ENCODE results near the gene STAM2.
"Not testable (repeated sequence)": the region's sequence is repeated elsewhere in the genome, so short reads cannot be mapped to it uniquely, and the experiment has no call there.

Gene STAM2

DNA sequence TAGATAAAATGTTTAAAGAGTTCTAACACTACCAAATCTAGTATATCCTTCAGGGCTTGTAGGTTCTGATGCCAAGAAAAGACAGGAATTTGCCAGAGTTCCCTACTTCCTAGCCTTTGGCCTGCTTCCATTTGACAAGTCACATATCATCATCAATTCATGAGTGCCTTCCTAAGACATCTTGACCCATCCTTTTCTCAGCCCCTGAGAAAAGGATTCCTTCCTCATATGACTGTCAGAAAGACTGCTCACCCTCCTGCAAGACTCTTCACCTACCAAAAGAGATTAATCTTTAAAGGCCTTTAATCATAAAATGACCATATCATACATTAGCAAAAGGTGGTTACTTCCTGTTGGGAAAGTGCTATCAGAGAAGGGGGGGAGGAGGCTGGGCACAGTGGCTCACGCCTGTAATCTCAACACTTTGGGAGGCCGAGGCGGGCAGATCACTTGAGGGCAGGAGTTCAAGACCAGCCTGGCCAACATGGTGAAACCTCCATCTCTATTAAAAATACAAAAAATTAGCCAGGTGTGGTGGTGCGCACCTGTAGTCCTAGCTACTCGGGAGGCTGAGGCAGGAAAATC lies 3.3 kb downstream of the STAM2 start:
- DNase-seq (ENCODE audit: low read depth), result not testable (repeated sequence)

DNA sequence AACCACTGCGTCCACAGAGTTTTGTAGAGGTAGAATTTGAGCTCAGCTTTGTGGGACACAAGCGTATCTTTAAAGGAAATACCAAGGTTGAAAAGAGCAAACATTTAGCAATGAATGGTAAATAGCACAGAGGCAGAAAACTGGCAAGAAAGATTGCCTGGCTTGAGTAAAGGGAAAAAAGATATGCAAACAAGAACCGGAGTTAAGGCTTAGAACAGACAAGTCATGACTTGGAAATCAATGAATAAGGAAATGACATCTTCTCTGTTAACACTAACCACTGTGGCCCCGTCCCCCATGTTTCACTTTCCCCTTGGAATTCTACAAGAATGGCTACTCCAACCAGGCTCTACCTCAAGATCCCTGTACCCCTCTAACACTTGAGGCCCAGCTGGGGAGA lies 3.8 kb downstream of the STAM2 start:
- no peak for DNase-seq (ENCODE audit: low read depth)

DNA sequence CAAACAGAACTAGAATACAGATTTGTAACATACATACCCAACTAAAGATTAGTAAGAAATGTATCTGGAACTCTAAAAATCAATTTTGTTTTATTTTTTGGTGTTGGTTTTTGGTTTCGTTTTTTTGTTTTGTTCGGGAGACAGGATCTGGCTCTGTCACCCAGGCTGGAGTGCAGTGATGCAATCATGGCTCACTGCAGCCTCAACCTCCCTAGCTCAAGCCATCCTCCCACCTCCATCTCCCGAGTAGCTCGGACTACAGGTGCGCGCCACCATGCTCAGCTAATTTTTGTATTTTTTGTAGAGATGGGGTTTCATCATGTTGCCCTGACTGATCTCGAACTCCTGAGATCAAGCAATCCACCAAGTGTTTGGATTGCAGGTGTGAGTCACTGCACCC lies 6.4 kb downstream of the STAM2 start:
- DNase-seq (ENCODE audit: low read depth), result not testable (repeated sequence)

DNA sequence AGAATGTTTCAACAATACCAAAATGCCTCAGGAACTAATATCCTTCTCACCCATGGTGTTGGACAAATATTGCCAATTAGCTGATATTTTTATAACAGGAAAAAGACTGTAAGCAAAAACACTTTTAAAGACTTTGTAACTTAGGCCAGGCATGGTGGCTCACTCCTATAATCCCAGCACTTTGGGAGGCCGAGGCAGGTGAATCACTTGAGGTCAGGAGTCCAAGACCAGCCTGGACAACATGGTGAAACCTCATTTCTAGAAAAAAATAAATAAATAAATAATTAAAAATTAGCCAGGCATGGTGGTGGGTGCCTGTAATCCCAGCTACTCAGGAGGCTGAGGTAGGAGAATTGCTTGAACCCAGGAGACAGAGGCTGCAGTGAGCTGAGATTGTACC lies 8.1 kb downstream of the STAM2 start:
- not testable (repeated sequence) for DNase-seq (ENCODE audit: low read depth)

DNA sequence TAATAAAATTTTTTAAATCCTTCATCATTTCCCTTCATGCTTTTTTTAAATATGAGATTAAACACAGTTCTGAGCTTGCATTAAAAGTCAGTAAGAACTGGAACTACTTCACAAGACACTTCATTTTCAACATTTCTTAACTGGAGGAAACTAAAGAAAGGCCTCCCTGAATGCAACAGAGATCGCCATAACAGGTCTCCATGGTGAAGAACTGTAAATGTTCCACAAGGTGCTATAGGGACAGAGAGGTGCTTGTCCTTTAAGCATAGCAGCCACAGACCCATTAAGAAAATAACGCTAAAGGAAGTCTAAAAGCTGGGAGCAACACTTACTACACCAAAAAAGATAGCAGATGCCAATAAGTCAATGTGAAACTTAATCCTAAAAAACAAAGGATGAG lies 8.5 kb downstream of the STAM2 start:
- no peak for DNase-seq (ENCODE audit: low read depth)

DNA sequence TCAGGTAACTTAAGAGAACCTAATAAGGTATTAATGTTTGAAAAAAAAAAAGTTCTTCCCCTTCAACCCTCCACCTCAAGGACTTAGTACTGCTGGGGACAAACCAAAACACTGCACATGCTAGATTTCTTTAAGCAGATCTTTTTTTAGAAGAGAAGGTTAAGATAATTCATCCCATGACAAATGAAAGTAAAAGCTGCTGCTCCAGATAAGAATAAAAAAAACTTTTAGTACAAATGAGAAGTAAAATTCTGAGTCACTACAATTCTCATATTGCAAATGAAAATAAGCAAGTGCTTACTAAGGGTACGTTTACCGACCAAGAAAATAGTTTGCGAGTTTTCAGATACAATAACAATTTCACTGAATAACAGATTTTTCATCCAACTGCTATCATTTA lies 8.9 kb downstream of the STAM2 start:
- no peak for DNase-seq (ENCODE audit: low read depth)

DNA sequence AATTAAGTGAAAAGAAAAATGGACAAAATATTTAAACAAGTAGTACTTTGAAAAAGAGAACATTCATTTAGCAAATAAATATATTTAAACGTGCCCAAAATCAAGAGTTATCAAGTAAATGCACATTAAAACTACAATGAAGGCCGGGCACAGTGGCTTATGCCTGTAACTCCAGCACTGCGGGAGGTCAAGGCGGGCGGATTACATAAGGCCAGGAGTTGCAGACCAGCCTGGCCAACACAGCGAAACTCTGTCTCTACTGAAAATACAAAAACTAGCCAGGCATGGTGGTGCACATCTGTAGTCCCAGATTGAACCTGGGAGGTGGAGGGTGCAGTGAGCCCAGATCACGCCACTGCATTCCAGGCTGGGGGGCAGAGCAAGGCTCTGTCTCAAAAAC lies 9.8 kb downstream of the STAM2 start:
- no peak for DNase-seq (ENCODE audit: low read depth)

DNA sequence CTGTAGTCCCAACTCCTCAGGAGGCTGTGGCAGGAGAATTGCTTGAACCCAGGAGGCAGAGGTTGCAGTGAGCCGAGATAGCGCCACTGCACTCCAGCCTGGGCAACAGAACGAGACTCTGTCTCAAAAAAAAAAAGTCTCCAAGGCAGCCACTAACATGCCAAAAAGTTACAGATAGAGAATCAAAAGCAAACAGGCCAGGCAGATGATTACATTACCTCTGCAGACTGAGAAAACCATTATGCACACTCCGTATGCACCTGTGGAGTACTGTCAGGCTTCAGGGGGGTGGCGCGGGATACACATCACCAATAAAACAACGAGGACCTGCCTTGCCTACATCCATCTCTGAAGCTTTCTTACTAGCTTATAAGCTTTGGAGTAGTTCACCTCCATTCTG lies 10.3 kb downstream of the STAM2 start:
- no peak for DNase-seq (ENCODE audit: low read depth)

DNA sequence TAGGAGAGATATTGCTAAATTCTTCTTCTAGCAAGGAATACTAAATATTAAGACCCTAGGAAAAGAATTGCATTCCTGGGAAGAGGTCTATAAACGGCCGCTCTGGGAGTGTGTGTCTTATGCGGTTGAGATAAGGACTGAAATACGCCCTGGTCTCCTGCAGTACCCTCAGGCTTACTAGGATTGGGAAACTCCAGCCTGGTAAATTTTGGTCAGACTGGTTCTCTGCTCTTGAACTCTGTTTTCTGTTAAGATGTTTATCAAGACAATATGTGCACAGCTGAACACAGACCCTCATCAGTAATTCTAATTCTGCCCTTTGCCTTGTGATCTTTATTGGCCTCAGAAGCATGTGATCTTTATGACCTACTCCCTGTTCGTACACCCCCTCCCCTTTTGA lies 11.9 kb downstream of the STAM2 start:
- DNase-seq (ENCODE audit: low read depth), result not testable (repeated sequence)

DNA sequence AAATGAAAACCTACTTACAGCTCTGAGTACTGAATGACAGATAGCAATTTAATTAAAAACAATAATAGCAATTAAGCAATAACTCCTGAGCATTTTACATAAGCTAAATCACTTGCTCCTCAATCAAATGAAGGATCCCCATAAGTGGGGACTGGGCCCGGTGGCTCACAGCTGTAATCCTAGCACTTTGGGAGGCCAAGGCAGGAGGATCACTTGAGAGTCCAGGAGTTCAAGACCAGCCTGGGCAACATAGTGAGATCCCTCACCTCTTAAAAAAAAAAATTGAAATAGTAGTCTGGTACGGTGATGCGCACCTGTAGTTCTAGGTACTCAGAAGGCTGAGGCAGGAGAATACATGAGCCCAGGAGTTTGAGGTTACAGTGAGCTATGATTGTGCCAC lies 13.4 kb downstream of the STAM2 start:
- no peak for DNase-seq (ENCODE audit: low read depth)

DNA sequence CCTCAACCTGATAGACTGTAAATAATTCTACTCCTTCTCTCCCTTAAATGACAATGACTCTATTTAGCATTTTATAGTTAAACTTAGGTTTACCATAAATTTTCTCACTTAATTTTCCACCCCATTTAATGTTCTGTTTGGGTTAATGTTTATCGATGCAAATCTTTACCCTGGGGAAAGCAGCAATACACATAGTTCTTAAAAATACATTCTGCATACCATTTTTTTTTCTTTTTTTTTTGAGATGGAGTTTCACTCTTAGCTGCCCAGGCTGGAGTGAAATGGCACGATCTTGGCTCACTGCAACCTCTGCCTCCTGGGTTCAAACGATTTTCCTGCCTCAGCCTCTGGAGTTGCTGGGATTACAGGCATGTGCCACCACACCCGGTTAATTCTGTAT lies 14.0 kb downstream of the STAM2 start:
- DNase-seq (ENCODE audit: low read depth), result no peak

DNA sequence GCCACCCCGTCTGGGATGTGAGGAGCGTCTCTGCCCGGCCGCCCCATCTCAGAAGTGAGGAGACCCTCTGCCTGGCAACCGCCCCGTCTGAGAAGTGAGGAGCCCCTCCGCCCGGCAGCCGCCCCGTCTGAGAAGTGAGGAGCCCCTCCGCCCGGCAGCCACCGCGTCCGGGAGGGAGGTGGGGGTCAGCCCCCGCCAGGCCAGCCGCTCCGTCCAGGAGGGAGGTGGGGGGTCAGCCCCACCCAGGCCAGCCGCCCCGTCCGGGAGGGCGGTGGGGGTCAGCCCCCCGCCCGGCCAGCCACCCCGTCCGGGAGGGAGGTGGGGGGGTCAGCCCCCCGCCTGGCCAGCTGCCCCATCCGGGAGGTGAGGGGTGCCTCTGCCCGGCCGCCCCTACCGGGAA lies 15.2 kb downstream of the STAM2 start:
- DNase-seq (ENCODE audit: low read depth), result not testable (repeated sequence)

DNA sequence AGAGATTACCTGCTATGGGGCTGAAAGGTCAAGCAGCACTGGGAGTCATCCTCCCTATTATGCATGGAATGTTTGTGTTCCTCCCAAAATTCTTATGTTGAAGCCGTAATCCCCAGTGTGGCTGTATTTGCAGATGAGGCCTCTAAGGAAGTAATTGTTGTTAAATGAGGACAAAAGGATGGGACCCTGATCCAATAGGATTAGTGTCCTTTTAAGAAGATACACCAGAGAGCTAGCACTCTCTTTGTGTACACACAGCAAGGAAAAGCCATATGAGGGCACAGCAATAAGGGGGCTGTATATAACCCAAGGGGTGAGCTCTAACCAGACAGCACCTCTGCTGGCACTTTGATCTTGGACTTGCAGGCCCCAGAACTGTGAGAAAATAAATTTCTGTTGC lies 18.3 kb downstream of the STAM2 start:
- no peak for DNase-seq (ENCODE audit: low read depth)

DNA sequence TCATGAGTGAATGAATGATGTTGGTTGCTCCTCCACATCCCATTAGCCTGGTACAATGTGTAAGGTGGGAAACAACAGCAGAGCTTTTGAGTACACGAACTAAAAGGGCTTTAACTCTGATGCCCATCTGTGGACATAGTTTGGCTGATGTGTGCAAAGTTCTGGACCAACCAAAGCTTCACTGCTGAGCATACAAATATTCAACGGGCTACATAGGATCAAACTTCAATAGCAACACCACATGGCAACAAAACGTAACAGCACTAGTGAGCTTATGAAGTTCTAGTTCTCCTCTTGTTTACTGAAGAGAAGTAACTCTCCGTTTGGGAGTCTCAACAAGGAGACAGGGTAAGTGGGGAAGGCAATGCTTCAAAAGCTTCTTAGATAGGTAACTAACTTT lies 20.4 kb downstream of the STAM2 start:
- DNase-seq (ENCODE audit: low read depth), result no peak

DNA sequence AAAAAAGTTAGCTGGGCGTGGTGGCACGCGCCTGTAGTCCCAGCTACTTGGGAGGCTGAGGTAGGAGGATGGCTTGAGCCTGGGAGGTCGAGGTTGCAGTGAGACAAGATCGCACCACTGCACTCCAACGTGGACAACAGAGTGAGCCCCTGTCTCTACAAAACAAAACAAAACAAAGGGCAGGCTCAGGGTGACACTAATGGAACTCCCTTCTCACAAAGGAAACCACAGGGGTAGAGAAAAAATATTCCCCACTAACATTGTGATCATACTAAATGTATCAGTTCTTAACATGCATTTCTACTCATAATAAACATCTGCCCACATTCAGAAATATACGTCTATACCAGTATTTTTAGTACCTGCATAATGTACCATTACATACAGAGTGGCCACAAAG lies 21.1 kb downstream of the STAM2 start:
- DNase-seq (ENCODE audit: low read depth), result no peak

DNA sequence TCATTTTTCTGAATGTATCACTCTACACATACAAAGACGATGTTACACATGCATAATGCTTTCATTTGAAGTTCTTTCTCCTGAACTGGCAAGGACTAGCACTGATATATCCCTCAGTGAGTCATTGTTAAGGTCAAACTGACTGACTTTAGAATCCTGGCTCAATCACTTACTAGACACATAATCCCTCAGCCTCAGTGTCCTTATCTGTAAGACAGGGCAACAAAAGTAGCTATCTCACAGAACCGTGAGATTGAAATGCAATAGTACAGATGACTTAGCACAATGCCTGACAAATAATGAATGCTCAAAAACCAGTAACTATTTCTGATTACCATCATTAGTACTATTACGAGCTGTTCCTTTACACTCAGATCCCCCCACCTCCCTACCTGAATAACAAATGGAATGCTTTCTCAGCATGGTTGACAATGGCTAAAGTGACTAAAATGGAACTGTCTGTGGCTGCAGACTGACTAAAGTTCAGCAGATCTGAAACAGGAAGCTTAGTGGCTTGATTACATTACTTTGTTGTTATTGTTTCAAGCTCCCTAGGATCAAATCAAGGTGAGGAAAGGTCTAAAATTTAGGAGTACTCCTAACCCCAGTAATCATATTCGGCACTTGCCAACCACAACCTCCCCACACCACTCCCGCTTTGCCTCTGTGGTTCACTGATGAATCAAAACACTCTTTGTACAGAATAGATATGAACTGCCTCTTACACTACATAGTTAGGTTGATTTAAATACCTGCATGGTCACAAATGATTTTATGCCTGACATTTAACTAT lies 40.9 kb downstream of the STAM2 start:
- no peak for DNase-seq (ENCODE audit: low read depth)

DNA sequence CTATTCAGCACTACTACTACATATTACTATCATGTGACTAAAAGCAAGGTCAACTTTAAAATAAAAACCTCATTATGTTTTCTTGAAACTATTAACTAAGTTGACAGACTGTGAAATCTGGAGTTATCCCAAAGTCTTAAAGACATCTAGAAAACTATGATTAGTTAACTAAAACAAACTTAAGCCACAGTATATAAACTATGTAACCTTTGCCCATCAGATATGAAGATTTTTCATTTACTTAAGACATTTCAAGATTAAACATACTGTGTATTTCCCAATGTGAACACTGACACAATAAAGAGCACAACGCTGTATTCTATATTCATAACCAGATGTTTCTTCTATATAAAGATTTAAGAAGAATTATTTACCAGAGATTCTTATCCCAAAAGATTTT lies 43.3 kb downstream of the STAM2 start:
- DNase-seq (ENCODE audit: low read depth), result no peak

DNA sequence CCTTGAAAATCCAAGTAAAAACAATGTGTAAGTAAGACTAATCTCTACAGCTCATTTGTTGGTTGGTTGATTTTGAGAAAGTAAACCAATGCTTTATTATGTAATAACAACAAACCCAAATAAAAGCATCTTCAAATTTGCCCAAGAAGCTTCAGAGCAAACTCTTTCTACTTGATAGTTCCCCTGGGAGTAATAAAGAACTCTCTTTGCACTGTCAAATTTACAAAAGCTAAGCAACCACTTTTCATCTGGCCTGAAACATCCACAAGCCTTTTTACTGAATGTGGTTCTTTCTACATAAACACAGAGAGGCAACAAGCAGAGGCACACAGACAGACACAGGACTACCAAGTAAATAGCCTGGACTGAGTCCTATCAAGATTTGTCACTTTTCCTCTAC lies 47.9 kb downstream of the STAM2 start:
- DNase-seq (ENCODE audit: low read depth), result no peak

DNA sequence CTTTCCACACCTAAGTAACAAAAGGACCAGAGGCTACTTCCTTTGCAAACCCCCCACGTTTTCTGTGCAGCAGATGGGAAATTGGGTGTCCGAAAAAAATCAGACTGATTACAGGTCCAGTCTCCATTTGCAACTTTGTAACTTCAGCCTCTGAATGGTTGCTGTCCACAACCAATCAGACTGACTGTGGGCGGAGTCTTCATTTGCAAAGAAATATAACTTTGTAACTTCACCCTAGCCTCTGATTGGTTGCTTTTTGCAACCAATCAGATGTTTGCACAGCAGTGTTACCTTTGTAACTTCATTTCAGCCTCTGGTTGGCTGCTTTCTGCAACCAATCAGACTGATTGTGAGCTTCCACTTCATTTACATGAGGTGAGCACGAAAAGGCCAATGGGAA lies 48.9 kb downstream of the STAM2 start:
- no peak for DNase-seq (ENCODE audit: low read depth)

DNA sequence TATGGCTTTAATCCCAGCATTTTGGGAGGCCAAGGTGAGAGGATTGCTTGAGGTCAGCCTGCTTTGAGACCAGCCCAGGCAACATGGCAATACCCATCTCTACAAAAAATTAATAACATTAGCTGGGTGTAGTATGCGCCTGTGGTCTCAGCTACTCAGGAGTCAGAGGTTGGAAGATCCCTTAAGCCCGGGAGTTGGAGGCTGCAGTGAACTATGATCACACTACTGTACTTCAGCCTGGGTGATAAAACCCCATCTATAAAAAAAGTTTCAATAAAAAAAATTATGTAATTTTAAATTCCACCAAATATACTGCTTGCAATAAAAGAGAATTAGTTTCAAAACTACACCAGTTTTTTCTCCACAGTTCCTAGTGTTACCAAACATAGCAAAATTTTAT lies 53.4 kb downstream of the STAM2 start:
- no peak for DNase-seq (ENCODE audit: low read depth)

DNA sequence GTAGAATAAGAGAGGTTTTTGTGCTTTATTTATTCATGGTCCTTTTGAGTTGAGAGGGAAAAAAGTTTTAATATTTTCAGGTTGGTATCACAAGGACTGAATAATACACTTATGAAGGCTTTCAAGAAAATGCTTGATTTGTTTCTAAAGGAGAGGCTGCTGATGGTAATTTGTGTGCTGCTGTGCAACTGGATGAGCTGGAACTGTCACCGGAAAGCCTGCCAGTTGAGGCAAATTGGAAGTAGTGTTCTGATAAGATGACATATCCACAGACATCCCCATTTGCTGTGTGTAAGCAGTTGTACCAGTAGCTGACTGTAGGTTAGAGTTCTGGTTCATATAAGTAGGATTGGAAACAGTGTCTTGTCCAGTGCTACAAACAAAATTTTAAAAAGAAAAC lies 55.1 kb downstream of the STAM2 start:
- DNase-seq (ENCODE audit: low read depth), result no peak

DNA sequence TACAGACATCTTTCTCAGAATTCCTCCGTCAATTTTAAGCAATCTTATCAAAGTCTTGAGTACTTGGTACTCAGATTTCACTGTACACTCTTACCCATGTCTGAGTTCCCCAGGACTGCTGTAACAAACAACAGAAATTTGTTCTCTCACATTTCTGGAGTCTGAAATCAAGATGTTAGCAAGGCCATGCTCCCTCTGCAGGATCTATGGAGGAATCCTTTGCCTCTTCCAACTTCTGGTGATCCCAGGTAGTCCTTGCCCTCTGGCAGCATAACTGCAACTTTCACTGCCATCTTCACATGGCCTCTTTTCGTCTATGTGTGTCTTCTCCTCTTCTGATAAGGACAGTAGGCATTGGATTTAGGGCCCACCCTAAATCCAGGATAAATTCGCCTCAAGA lies 59.6 kb downstream of the STAM2 start:
- no peak for DNase-seq (ENCODE audit: low read depth)

DNA sequence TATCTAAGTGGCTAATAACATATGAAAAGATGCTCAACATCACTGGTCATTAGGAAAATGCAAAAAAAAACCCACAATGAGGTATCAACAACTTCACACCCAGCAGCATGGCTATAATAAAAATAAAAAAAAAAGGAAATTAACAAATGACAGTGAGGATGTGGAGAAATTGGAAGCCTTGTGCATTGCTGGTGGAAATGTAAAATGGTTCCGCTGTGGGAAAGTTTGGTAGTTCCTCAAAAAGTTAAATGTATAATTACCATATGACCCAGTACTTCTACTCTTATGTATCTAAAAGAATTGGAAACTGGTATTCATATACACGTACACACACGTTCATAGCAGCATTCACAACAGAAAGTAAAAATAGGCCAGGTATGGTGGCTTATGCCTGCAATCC lies 61.2 kb downstream of the STAM2 start:
- DNase-seq (ENCODE audit: low read depth), result no peak

DNA sequence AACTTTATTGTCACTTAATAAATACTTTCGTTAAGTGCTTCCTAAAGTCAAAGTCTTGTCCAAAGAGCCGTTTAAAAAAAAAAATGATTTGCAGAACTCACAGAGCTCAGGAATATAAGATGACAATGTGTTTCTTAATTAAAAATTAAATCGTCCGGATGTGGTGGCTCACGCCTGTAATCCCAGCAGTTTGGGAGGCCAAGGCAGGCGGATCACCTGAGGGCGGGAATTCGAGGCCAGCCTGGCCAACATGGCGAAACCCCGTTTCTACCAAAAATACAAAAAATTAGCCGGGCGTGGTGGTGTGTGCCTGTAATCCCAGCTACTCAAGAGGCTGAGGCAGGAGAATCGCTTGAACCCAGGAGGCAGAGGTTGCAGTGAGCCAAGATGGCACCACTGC lies 68.4 kb downstream of the STAM2 start:
- DNase-seq (ENCODE audit: low read depth), result not testable (repeated sequence)

Measured in activated T-cell treated with anti-CD3 and anti-CD28 coated beads for 24 hours (primary cell).